Rectal smooth muscle tissue (tissue), 1 donor: Measurements from ENCODE around the gene KCNG1.

Experiments
- H3K27ac ChIP-seq: one replicate; pipeline ENCODE4 v1.7.0; 2013; ENCODE audit warnings: low read depth, low read length, inconsistent platforms
- H3K27me3 ChIP-seq: one replicate; pipeline ENCODE4 v1.7.0; 2013; ENCODE audit warnings: low read length; ENCODE audit not compliant: control insufficient read depth, insufficient read depth
- H3K36me3 ChIP-seq: one replicate; pipeline ENCODE4 v1.7.0; 2013; ENCODE audit warnings: low read length; ENCODE audit not compliant: control insufficient read depth, insufficient read depth
- H3K4me1 ChIP-seq: one replicate; pipeline ENCODE4 v1.7.0; 2013; ENCODE audit warnings: low read length; ENCODE audit not compliant: control insufficient read depth, insufficient read depth
- H3K4me3 ChIP-seq: one replicate; pipeline ENCODE4 v1.7.0; 2013; ENCODE audit warnings: low read length
- H3K9ac ChIP-seq: one replicate; pipeline ENCODE4 v1.7.0; 2013; ENCODE audit warnings: low read length

The KCNG1 gene

GRCh38 chr20:51022803-51023616 is at the start of gene KCNG1:
TSS of gene KCNG1 (minus strand) at chr20:51023107. CDS start at chr20:51010338, 12,769 bp downstream.
- H3K9ac ChIP-seq = no peak within 1 kb of the TSS
- H3K36me3 ChIP-seq = no peaks in the 10 kb centered on the region
- H3K4me1 ChIP-seq = no peaks in the 10 kb centered on the region
- peak within 1 kb of the TSS; percentile 59 for H3K4me3 ChIP-seq
- peaks cover 29% of the 10 kb centered on the region for H3K27me3 ChIP-seq
- H3K27ac ChIP-seq = no peak within 1 kb of the TSS

- no peak overlapping the region for H3K9ac ChIP-seq
- no peak overlapping the region for H3K27ac ChIP-seq
- no peak overlapping the region for H3K4me3 ChIP-seq
- H3K27me3 ChIP-seq = peaks cover 3% of the 10 kb centered on the region
- no peaks in the 10 kb centered on the region for H3K36me3 ChIP-seq
- no peaks in the 10 kb centered on the region for H3K4me1 ChIP-seq
Measured at GRCh38 chr20:51070621-51071020, 47.7 kb upstream of the KCNG1 start.

DNA sequence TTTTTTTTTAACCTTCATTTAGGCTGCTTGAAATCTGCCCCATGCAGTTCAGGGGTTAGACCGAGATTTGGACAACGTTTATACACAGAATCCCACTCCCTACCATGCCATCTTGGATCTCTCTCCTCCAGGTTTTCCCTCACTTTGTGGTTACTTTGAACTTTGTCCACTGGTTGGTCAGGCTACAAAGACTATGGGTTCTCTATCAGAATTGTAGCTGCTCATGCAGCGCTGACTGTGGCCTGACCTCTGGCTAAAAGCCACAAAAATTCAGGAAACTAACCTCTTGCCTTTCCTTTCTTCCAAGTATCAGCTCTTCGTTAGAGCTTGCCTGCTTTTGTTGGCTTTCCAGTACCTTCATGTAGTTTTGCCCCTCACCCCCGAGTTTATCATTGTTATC is 44.9 kb upstream of the KCNG1 start:
- no peak overlapping the region for H3K9ac ChIP-seq
- no peaks in the 10 kb centered on the region for H3K36me3 ChIP-seq
- no peaks in the 10 kb centered on the region for H3K27me3 ChIP-seq
- no peak overlapping the region for H3K27ac ChIP-seq
- H3K4me3 ChIP-seq = no peak overlapping the region
- no peaks in the 10 kb centered on the region for H3K4me1 ChIP-seq

DNA sequence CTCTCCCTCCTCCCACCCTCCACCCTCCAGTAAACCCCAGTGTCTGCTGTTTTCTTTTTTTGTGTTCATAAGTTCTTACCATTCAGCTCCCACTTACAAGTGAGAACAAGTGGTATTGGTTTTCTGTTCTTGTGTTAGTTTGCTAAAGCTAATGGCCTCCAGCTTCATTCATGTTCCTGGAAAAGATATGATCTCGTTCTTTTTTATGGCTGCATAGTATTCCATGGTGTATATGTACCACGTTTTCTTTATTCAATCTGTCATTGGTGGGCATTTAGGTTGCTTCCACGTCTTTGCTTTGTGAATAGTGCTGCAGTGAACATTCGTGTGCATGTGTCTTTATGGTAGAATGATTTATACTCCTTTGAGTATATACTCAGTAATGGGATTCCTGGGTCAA is 42.7 kb upstream of the KCNG1 start:
- Histone ChIP-seq H3K27ac (no peak overlapping the region), H3K27me3 (no peaks in the 10 kb centered on the region), H3K36me3 (no peaks in the 10 kb centered on the region), H3K4me3 (no peak overlapping the region), H3K4me1 (no peaks in the 10 kb centered on the region), H3K9ac (no peak overlapping the region)

DNA sequence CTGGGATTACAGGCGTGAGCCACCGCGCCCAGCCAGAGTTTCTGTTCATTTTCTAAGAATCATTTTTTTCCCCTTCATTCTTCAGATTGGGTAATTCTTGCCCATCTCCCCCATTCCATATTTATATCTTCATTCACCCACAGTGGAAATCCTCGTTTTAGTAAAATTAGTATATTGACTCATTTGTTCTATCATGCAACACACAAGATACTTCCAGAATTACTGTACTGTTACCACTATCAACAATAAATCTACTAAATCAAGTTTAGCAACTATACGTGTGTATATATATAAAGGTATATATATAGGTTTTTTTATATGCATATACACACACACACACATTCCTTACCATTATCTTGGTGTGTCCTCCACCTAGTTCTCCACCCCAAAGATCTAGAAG is 41.2 kb upstream of the KCNG1 start:
- H3K27ac ChIP-seq = no peak overlapping the region
- H3K27me3 ChIP-seq = no peaks in the 10 kb centered on the region
- H3K4me1 ChIP-seq = no peaks in the 10 kb centered on the region
- no peak overlapping the region for H3K4me3 ChIP-seq
- no peak overlapping the region for H3K9ac ChIP-seq
- no peaks in the 10 kb centered on the region for H3K36me3 ChIP-seq

- Histone ChIP-seq H3K9ac (no peak overlapping the region), H3K4me1 (no peaks in the 10 kb centered on the region), H3K27me3 (no peaks in the 10 kb centered on the region), H3K4me3 (no peak overlapping the region), H3K27ac (no peak overlapping the region), H3K36me3 (no peaks in the 10 kb centered on the region)
Measured at GRCh38 chr20:51062065-51062464, 39.2 kb upstream of the KCNG1 start.

DNA sequence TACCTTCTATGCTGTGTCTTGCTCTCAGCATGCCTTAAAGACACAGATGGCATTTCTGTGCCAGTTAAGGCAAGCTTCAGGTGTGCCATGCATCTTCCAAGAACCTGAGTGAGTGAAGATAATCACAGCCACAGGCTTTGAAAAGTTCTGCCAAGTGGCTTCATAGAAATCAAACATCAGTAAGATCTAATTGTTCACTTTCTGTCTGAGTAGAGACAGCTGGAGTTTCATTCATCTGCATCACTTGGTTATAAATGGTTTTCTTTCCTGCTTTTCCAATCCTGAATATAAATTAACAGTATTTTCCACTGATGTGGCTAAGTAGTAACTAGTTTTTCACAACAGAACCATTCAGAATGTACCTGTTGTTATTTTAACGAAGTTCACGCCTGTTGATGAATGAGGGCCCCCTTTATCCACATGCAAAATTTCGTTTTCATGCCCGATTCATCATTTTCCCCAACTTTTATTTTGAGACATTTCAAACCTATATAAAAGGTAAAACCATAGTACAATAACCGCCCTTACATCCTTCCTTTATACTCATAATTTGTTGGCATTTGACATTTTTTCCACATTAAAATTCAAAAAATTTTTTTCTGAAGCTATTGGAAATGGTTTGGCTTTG is 38.6 kb upstream of the KCNG1 start:
- Histone ChIP-seq H3K27me3 (no peaks in the 10 kb centered on the region), H3K4me1 (no peaks in the 10 kb centered on the region), H3K4me3 (no peak overlapping the region), H3K9ac (no peak overlapping the region), H3K36me3 (no peaks in the 10 kb centered on the region), H3K27ac (no peak overlapping the region)

DNA sequence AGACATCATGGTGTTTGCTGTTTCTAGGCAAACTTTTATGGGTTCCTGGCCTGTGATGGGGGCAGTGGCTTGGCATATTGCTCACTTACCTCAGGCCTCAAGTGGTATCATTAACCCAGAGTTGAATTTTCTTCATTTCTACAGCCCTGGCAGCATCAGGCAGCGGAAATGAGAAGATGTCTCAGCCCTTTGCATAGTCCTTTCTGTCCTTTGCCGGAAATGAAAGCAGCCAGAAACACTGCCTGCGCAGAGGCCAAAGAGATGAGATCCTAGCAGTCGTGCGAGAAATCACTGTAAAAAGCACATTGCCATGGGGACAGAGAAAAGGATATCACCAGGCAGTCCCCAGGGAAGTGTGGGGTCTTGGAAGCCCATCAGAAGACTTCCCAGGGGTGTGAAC is 37.4 kb upstream of the KCNG1 start:
- Histone ChIP-seq H3K4me3 (no peak overlapping the region), H3K27me3 (no peaks in the 10 kb centered on the region), H3K36me3 (no peaks in the 10 kb centered on the region)

GRCh38 chr20:51059862-51060261 is 37.0 kb upstream of the KCNG1 start:
- H3K27me3 ChIP-seq = no peaks in the 10 kb centered on the region
- no peak overlapping the region for H3K27ac ChIP-seq
- no peaks in the 10 kb centered on the region for H3K4me1 ChIP-seq

More for the DNA sequence above, 37.4 kb upstream of the KCNG1 start:
- Histone ChIP-seq H3K27ac (no peak overlapping the region), H3K9ac (no peak overlapping the region), H3K4me1 (no peaks in the 10 kb centered on the region)

DNA sequence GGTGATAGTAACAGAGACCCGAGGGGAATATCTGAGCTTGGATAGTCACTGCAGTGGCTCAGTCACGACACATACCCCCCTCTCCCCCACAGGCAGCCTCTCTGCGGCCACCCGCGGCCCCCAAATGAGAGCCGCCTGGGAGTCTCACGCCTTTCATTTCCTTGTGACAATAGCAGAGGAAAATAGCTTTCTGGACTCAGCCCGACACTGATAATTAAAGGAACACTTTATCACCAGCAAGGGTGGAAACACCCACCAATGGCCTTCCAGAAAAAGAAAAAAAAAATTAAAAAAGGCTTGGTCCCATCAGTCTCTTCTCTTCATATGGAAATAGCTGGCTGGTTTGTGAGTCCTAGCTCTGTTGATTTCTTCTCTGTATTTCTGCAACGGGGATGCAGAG is 35.1 kb upstream of the KCNG1 start:
- Histone ChIP-seq H3K4me1 (no peaks in the 10 kb centered on the region), H3K9ac (no peak overlapping the region), H3K27ac (no peak overlapping the region), H3K4me3 (no peak overlapping the region), H3K27me3 (no peaks in the 10 kb centered on the region), H3K36me3 (no peaks in the 10 kb centered on the region)

More at GRCh38 chr20:51059862-51060261, 37.0 kb upstream of the KCNG1 start:
- no peaks in the 10 kb centered on the region for H3K36me3 ChIP-seq
- no peak overlapping the region for H3K4me3 ChIP-seq
- no peak overlapping the region for H3K9ac ChIP-seq

DNA sequence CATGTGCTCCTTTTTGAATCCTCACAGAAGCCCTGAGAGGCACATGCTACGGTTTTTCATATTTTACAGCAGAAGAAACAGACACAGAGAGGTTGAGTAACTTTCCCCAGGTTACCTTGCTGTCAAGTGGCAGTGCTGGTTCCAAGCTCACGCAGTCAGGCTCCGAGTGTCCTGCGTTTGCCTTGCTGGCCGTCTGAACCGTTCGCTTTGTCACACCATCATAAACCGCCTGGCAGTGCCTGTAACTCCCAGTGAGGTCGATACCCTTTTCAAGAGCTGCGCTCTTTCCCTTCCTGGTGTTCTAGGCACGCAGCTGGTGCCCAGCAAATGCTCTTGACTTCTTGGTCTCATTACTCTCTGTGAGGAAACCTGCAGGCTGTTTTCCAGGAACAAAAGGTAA is 31.3 kb upstream of the KCNG1 start:
- H3K4me1 ChIP-seq = no peaks in the 10 kb centered on the region
- H3K27me3 ChIP-seq = no peaks in the 10 kb centered on the region
- H3K9ac ChIP-seq = no peak overlapping the region
- H3K27ac ChIP-seq = no peak overlapping the region
- no peak overlapping the region for H3K4me3 ChIP-seq
- H3K36me3 ChIP-seq = no peaks in the 10 kb centered on the region

DNA sequence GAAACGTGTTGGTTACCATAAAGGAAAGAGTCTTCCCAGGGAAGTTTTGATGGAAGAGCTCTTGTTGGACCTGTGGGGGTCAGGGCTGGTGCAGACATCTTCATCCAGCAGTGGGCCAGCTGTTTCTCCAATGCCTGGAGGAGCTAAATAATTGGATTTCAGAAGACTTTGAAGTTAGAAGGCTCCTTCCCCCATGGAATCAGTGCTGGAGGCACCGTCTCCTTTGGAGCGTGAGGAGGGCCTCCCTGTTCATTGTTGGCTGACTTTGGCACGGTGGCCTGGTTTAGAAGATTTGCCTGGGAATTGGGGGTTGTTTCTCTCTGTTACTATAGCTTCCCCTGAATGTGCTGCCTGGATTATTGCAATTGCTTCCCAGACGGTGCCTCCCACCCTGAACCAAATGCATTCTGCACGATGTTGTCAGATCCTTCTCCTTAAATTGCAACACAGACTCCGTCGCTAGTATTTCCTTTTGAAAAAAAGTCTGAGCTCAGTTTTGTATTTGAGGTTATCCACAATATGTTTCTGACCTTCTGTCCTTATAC is 27.7 kb upstream of the KCNG1 start:
- H3K4me1 ChIP-seq = no peaks in the 10 kb centered on the region
- H3K27me3 ChIP-seq = no peaks in the 10 kb centered on the region
- no peak overlapping the region for H3K9ac ChIP-seq
- H3K4me3 ChIP-seq = no peak overlapping the region
- H3K36me3 ChIP-seq = no peaks in the 10 kb centered on the region
- H3K27ac ChIP-seq = no peak overlapping the region
